Measurements from ENCODE around the gene CORO1C.
"Not testable (repeated sequence)": the region's sequence is repeated elsewhere in the genome, so short reads cannot be mapped to it uniquely, and the experiment has no call there.

CORO1C gene

DNA sequence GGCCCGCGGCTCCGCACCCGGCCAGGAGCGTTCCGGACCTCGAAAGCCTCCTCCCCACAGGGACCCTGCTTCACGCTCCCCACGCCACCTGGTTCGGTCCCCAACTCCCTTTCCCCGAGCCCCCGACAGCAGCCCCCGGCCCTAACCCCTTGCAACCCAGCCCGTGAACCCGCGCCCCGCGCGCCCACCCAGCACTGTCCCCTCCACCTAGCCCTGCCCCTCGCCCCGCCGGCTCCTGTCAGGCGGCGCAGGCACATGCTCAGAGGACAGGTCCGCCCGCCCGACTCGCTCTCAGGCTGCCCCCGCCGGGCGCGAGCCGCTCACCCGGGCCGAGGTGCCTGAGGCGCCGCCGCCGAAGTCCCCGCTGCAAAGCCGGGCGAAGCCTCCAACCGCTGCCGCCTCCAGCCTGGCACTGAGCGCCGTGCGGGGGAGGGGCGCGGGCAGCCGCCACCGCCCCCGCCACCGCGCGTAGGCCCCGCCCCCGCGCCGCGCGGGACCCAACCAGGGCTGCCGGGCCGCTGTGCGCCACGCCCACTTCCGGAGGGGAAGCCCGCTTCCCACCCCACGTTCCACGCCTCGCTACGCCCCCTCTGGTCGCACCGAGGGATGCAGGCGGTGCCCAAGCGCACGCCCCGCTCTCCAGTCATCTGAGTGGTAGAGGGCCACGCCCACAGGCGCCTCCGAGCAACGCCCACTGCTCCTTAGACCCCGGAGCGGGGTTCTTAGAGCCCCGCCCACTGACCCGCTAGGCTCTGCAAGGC is at the start of gene CORO1C:
TSS of gene CORO1C (minus strand) at position 414 of the 761 bp plus-strand sequence. CDS start 30,200 bp downstream, outside the sequence.
- DNase-seq, result peak; percentile 92

DNA sequence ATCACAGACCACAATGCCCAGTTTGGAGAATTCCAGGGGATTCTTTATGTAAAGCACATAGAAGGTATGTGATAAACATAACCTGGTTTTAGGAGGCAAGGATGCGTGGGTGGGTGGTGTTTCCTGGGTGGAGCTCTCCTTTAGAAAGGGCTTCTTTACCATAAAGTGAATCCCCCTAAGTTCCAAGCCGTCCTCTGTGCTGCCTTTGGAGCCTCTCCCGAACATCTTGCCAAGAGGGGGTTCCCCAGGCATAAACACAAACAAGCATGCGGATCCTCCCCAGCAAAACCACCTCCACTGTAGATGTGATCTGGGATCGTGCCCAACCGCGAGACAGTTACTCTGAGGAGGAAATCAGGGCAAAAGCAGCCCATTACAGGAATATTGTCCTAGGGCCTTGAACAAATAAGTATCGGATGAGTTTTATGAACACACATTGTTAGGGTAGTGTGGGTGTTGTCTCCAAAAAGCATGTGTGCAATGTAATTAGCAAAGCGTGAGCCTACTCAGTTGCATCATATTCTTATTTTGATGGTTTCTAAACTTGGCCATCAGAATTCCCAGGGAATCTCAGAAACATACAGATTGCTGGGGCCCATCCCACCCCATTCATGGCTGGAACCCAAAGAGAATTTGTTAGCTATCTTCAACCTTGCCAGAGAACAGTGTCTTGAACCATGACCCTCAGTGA is 48.8 kb upstream of the CORO1C start:
- no peak for DNase-seq

DNA sequence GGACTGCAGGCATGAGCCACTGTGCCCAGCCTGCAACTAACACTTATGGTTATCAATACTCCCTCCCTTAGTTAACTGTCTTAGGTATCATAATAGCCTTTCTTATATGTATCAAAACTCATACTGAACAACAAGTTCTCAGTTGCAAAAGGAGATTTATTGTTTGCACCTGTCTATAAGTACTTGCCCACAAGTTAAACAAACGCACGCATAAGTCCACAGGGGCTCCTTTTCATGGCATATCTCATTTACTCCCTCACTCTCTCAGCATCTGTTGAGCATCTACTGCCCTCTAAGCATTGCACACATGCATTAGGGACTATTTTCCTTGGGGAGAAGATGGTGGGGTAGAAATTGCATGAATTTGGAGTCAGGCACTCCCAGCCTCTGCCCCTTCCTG is 46.7 kb upstream of the CORO1C start:
- DNase-seq, result no peak

DNA sequence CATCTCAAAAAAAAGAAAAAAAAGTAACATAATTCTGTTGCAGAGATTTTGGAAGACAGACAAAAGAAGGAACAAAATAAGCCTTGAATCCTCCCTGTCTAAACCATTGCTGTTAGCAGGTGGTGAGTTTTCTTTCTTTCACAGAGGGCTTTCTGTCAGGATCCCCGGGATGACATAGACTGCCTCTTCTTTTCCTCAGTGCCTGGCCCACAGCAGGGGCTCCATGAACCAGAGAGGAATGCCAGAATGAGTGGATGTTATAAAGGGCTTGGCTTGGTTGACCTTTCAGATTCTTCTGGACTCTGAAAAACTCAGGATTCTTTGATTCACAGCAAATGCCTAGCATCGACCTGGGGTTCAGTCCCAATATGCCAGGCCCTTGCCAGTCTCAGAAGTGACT is 45.8 kb upstream of the CORO1C start:
- DNase-seq, result no peak

DNA sequence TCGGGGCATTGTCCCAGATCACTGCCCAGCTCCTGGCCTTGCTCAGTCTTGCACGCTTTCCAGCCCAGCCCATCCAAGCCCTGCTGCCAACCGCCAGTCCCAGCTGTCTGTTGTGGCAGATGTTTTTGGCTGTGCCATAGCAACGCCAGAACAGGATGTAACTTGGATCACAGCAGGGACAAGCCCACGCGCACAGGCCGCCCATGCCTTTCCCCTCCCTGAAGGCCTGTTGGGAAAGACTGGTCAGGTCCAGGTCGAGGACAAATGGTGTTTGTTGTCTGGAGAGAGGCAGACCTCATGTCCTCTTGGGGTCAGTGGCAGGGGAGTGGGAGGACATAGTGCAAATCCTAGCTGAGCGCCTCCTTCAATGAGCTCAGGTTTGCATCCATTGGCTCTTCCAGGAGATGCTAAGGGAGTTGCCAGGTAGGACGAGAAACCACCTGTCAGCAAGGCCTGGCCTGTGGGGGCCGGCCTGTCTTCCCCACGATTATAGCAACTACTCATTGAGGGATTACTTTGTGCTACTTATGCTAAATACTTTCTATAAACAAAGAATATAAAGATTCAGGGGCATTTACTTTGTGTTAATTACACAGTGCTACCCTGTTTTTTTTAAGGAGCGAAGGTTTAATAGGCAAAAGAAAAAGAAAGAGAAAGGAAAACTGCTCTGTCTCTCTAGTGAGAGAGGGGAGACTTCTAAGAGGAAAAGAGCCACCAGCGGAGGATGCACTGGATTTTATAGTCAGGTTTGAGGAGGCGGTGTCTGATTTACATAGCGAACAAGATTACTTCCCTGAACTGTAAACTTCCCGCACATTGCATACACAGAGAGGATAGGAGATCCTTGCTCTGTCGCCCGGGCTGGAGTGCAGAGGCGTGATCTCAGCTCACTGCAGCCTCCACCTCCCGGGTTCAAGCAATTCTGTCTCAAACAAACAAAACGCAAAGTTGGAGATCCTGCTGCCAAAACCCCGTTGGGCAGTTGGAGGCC is 42.8 kb upstream of the CORO1C start:
- DNase-seq, result no peak

DNA sequence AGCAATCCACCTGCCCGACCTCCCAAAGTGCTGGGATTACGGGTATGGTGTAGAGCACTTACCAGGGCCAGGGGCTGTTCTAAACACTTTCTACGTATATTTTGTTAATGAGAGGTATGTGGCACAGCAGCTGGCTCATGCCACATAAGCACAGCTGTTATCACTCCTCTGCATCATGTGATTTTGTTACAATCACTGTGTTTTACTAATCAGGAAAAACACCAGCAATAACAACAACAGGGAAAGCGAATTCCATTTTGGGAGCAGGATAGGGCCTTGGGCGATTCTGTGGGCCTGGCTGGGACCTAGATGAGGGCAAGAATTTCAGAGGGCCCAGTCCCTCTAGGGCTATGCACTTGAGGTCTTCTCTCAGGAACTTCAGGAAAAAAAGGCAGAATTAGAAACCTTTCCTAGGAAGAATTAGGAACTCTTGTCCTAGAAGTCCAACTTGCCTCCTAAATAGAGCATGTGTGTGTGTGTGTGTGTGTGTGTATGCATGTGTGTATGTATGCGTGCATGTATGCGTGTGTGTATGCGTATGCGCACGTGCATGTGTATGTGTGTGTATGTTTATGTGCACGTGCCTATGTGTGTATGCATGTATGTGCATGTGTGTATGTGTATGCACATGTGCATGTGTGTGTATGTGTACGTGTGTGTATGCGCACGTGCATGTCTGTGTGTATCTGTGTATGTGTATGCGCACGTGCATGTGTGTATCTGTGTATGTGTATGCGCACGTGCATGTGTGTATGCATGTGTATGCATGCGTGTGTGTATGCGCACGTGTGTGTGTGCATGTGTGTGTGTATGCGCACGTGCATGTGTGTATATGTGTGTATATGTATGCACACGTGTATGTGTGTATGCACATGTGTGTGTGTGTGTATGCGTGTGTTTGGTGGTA is 41.8 kb upstream of the CORO1C start:
- DNase-seq, result no peak

DNA sequence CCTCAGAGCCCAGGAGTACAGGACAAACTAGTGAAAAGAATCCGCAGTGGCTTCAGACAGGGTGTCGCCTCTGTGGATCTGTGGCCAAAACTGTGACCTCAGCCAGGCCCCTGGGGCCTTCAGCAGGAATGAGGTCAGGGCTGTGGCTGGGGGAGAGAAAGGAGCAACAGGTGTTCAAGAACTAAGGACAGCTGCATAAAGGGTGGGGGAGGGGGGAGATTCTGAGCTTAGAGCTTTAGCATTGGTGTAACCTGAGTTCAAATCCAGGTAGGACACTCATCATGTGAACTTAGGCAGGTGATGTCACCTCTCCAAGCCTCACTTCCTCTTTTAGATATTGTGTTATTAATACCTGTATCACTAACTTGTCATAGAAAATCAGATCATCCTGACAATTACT is 40.9 kb upstream of the CORO1C start:
- DNase-seq, result no peak

DNA sequence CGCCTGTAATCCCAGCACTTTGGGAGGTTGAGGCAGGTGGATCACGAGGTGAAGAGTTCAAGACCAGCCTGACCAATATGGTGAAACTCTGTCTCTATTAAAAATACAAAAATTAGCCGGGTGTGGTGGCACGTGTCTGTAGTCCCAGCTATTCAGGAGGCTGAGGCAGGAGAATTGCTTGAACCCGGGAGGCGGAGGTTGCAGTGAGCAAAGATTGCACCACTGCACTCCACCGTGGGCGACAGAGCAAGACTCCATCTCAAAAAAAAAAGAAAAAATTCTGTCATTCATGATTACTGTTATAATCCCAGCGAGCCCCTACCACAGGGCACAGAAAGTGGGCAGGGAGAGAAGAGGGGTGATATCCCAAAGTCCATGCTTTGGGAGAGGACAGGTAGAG is 40.5 kb upstream of the CORO1C start:
- not testable (repeated sequence) for DNase-seq

DNA sequence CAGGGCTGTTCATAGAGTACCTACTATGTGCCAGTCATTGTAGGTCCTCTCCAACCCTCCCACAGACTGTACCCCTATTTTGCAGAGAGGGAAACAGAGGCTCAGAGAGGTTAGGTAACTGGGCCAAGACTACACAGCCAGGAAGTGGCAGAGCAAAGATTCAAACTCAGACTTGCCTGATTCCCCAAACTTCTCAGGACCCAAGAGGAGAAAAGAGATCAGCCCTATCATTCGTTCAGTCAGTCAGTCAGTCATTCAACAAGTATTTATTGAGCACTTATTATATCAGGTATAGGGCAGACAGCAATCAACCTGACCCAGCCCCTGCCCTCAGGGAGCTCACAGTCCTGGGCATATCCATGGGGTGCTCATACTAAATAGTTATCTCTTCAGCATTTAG is 39.6 kb upstream of the CORO1C start:
- no peak for DNase-seq

DNA sequence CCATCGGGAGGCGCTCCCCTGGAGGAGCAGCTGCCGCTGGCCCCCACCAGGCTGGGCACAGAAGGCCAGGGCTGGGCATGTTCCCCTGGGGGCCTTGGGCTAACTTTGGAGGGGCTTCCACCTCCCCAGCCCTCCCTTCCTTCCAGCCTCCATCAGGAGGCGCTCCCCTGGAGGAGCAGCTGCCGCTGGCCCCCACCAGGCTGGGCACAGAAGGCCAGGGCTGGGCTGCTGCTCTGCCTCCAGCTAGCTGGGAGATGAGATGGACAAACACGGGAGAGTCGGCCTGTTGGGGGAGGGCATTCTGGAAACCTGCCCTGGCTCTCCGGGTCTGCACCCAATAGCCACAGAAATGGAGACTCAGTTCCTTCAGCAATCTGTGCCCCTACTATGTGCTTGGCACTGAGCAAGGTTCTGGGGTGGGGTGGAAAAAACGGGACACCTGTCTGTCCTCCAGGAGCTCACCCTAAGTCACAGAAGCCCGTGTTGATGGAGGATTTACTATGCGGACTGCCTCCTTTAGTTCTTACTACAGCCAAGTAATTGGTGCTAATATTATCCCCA is 39.0 kb upstream of the CORO1C start:
- DNase-seq, result no peak

DNA sequence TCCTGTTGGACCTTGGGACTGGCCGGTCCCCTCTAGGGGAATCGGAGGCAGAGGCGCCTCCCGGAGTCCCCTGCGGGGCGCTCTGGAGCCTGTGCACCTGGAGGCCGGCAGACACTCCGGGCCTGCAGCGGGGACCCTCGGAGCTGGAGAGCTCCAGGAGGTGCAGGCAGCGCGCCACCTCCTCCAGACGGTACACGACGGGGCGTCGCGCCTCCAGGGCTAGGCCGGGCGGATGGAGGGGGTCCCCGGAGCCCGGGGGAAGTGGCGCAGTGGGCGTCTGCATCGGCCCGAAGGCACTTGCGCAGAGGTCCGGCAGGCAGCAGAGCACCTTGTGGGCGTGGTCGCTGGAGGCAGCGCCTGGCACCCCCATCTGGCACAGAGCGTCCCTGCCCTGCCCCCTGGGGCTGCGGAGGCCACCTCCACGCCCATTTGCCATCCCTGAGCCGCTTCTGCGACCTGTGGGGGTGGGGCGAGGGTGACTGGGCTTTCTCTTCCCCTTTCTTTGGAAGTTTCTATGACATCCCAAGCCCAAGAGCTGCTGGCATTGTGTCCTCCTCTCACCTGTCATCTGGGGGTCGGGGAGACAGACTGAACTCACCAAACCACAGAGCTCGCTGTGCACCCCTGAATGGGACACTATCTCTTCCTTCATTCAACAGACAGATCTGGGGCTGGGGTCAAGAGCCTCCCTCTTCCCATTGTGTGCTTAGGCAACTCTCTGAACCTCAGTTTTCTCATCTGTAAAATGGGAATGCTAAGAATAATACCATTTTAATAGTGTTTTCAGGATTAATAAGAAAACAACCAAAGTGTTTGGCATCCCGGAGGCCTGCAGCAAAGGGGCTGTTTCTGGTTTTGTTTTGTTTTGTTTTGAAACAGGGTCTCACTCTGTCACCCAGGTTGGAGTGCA is 37.5 kb upstream of the CORO1C start:
- DNase-seq, result peak; percentile 16

DNA sequence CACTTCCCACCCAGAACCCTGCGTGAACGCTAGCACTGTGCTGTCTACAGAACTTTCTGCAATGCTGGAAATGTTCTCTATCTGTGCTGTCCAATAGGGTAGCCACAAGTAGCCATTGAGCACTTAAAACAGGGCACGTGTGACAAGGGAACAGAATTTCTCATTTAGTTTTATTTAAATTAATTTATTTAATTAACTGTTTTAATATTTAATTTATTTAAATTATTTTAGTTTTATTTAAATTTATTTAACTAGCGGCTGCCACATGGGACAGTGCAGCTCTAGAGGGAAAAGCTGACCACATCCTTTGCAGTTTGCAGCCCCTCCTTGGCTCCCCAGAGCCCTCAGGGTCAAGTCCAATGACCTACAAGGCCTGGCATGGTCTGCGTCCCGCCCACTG is 35.0 kb upstream of the CORO1C start:
- DNase-seq, result no peak

DNA sequence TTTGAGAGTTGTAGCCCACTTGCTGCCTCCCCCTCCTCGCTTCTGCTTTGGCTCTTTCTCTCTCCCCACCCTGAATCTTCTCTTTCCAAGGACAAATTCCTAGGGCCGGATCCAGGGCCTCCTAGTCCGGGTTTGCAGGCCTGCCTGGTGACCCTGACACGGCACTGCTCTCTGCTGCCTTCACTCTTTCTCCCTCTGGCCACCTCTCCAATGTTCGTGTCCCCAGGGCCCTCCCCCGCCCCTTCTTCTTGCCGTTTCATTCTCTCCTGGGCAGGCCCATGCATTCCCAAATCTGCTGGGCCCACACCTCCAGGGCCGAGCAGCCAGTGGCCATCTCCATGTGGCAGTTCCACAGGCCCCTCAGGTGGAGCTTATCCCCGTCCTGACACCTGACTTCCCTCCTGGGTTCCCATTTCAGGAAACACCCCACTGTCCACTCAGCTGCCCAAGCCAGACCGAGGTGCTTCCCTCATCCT is 34.0 kb upstream of the CORO1C start:
- no peak for DNase-seq

DNA sequence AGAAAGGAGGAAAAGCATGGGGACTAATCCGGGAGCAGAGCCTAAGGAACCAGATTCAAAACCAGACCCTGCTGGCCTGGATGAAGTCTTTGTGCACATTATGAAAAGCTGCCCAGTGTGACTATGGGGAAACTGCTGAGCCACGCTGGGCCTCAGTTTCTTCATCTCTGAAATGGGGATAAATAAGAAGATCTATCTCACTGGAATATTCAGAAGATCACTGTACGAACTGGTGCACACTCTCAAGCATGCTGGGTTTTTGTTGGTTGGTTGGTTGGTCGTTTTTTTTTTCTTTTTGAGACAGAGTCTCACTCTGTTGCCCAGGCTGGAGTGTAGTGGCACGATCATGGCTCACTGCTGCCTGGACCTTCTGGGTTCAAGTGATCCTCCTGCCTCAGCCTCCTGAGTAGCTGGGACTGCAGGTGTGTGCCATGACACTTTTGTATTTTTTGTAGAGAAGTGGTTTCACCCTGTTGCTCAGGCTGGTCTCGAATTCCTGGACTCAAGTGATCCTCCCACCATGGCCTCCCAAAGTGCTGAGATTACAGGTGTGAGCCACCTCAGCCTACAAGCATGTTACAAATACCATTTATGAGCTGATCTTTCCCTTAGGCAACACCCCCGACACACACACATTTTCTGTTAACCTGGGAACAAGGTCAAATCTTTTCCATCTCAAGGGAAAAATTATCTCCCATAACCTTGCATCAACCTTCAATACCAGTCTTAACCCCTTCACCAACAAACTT is 33.4 kb upstream of the CORO1C start:
- DNase-seq, result no peak

DNA sequence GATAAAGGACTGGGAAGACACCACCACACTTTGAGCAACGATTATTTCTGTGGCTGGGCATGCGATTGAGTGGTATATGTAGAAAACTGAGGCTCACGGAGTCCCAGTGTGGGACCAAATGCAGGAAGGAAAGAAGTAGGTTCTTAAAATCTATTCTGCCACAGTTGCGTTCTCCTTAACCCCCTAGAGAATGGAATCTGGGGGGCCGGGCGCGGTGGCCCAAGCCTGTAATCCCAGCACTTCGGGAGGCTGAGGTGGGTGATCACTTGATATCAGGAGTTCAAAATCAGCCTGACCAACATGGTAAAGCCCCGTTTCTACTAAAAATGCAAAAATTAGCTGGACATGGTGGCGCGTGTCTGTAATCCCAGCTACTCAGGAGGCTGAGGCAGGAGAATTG is 29.9 kb upstream of the CORO1C start:
- no peak for DNase-seq

DNA sequence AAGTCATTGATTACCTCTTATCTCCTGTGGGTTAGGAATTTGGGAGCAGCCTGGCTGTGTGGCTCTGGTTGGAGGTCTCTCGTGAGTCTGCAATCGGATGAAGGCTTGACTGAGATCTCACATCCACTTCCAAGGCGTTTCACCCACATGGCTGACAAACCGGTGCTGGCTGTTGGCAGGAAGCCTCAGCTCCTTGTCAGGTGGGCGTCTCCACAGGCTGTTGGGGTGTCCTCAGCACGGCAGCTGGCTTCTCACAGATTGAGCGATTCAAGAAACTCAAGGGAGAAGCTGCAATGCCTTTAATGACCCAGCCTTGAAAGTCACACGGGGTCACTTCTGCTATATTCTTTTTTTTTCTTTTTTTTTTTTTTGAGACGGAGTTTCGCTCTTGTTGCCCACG is 28.6 kb upstream of the CORO1C start:
- DNase-seq, result no peak

DNA sequence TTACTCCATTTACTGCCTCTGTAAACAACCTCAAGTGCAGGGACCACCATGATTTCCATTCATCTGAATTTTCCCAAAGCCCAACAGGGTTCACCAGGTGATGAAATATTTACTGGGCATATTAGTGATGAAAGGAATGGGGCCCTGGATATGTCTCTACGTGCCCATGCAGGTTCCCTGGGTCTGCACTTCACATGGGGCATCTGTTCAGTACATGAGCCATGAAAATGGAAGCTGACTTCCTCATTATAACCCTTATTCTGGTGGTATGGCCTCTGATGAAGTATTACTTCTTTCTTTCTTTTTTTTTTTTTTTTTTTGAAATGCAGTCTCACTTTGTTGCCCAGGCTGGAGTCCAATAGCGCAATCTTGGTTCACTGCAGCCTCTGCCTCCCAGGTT is 26.5 kb upstream of the CORO1C start:
- no peak for DNase-seq

DNA sequence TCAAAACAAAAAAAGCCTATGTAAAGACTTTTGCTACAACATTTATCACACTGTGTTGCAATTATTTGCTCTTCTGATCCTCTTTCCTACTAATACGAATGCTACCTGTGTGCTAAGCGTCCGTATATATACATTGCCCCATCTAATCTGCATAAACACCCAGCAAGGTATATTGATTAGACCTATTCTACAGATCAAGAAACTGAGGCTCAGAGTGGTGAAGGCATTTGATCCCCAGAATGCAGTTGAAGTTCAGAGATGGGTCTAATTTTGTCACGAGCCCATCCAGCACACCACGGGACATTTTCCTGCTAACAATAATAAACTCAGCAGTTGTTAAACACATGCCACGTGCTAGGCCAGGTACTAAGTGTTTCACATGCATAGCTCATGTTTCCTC is 25.1 kb upstream of the CORO1C start:
- DNase-seq, result no peak

DNA sequence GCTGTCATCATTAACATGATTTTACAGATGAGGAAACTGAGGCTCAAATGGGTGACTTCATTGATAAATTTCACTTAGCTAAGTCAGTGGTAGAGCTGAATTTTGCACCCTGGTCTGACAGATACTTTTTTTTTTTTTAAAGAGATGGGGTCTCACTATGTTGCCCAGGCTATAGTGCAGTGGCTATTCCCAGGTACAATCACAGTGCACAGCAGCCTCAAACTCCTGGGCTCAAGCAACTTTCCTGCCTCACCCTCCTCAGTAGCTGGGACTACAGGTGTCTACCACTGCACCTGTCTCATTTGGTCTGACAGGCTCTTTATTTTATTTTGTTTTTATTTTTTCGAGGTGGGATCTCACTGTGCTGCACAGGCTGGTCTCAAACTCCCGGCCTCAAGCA is 24.2 kb upstream of the CORO1C start:
- DNase-seq, result no peak

DNA sequence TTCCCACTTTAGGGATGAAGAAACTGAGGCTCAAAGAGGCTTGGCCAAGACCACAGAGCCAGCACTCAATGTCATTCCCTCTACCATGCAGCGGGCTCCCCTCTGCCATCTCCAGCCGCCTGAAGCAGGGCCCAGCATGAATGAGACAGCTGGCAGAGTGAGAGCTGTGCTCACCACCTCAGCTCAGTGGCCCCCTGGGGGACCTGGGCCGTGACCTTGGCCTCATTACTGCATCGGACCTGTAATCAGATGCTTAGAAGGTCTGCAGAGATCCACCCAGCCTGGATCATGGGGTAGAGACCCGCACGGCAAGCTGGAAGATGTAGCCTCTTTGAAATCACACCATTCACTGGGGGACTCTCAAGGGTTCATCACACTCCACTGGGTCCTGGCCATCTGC is 22.7 kb upstream of the CORO1C start:
- DNase-seq, result no peak
